T-helper 1 cell treated with Interleukin-12 subunit alpha and Interleukin-12 subunit beta and Interleukin-4 antibody, amounts not matched to agents 30 ng/mL and 1 ng/mL, for 36 hours (primary cell): Measurements from ENCODE around the gene CTBP2. TPM values are rescaled to one million over a fixed set of nuclear protein-coding genes. Genes with fewer than 3 reads are reported as not detected.

Source experiments
- intact Hi-C: fragments of 100-400 bp; cut with micrococcal nuclease; formaldehyde crosslinking; loops from one replicate; pipeline ENCODE4 v1.15.1; 2024
- total RNA-seq: library from RNA; stranded (reverse); gene quantifications from 2 replicates; pipeline ENCODE4 v1.2.3, GENCODE V29; 2022

CTBP2 gene
- total RNA-seq, 1 donor from 2014 or later, result 0.39 TPM

DNA sequence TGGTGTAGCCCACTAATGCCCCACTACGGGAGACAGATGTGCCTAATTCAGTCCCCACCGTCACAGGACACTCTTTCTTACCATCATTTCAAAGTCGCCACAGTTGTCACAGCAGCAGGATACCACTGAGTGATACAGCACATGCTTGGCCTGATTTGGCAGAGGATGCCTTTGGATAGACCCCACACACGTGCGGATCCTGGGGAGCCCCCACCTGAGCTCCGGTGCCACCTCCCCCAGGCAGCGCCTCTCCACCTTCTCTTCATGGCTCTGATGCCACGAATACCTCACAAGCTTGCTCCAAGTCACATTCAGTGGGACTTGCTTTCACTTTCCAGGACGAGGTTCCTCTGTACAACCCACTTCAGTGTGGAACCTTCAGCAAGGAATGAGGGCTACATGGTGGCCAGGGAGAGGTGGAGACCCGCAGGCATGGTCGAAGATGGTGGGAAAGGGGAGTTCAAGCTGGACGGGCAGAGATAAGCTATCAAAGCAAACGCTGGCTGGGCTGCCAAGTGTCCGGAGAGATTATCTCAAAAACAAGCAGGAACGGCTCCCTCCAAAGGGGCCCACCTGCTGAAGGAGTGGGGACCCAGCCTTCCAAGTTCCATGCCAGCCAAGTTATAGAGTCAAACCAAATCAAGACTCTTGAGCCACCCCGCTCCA, 111.0 kb downstream of the CTBP2 start:
- intact Hi-C loops, result loop anchor here (2.0 kb wide), 1 partner anchor 293 kb away; no protein-coding TSS in a partner anchor

DNA sequence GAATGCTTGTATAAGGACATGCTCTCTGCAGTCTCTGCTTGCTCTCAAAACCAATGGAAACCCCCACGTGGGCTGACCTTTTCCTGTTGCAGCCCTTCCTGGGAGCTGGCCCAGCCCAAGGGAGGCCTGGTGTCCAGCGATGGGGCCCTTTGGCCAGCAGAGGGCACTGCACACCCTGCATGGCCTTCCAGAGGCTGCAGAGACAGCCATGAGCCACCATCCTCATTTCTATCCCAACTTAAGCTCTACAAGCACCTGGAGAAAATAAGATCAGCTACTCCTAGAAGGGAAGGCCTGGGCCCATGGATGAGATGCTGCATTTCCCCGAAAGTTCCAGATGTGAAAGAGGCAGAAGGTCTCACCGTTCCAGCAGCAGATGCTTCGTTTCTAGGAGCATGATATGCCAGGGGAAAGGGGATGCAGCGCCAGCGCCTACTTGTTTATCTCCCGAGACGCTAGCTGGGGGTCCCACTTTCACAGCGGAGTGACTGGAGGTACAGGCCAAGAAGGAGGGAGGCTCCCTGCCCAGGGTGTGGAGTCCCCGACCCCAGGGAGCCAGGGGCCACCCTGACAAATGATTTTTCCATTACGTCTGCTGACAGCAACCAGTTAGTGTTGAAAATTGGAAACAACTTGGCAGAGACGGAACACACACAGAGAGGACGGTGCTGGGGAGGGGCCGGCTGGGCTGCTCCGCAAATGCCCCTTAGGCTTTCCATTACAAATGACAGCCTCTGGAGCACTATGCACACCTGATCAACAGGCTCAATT, 112.1 kb downstream of the CTBP2 start:
- intact Hi-C loops, result loop anchor here (2.0 kb wide), 1 partner anchor 295 kb away; no protein-coding TSS in a partner anchor

DNA sequence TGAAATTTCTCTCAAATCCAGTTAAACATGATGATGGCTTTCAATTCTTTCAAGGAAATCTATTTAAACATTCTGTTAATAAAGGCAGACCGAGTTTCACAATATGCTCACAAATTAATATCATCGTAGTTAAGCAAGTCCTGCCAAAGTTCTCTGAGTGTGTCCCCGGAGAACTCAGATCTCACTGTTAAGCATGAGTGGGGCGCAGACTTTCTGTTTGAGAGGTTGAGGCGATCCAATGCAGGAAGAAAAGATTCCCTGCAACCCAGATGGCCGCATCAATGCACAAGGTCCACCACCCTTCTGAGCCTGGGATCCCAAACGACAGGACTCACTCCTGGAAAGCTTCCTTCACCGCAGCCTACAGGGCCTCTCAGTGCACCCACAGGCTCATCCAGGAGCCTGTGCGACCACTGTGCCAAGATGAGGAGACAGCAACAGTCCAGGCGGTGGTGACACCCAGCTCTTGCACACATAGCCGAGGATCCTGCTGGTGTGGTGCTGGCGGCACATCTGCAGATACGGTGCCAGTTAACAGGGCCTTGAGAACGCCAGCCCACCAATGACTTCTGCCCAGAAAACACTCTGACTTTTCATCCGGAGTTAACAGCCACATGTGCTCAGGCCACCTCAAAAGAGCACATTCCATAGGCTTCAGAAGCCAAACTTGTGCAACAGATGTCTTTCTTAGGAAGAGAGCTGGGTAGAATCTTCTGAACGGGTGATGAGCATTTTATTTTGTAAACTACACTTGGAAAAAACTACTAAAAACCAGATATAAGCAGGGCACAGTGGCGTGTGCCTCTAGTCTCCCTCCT, 116.3 kb downstream of the CTBP2 start:
- intact Hi-C loops, result no loop called here

DNA sequence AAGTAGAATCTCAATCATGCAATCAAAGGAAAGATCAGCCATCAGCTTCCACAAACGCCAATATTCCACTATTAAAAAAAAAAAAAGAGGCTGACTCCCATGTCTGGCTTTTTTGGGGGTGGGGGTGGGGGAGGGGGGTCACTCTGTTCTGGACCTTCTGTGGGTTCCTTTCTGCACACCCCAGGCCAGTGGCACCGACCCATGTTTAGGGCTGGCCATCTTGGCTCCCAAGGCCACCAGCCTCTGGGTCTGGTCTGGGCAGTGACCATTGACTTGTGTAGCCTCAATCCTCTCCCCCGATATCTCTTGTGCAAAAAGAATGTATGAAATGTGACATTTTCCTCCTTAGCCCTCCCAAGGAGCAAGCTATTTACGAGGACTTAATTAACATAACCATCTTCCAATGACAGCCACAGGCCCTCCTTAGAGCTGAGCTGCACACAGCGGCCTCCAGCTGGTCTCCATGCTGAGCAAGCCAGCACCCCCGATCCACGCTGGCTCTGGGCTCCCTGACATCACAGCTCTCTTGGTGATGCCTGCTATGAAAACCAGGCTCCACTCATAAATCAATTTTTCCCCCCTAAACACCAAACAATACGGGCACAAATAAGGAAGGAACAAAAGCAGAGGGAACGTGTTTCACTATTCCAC, 118.4 kb downstream of the CTBP2 start:
- intact Hi-C loops, result no loop called here

- intact Hi-C loops, result no loop called here
Measured at GRCh38 chr10:125039354-125039769, 121.0 kb downstream of the CTBP2 start.

GRCh38 chr10:125038637-125039036, 121.7 kb downstream of the CTBP2 start:
- intact Hi-C loops, result no loop called here

DNA sequence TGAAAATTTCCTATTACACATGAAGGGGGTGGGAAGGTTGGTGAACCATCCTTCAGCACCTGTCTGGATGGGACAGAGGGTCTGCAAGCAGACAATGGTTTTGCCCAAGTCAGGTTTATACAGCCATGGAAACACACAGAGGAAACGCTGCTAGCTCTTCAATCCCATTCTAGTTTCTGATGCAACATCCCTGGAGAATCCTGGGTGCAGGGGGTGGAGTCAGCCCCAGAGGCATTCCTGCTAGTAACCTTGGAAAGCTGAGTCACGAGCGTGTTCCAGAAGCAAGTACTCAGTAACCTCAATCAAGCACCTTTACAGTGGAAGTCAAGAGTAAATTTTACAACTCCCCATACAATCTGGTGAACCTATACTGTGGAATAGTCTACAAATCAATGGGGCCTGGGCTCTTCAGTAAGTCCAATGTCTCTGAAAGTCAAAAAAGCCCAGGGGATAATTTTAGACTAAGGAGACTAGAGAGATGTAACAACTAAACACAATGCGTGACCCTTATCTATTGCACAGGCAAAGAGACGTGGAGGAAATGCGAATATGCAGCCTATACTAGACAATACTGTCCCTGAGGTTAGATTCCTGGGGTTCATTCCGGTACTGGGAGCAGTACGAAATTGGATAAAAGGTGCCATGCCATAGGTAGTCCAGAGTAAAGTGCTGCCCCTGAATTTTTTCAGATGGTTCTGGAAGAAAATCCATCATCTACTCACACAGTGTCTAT, 123.1 kb downstream of the CTBP2 start:
- intact Hi-C loops, result no loop called here

DNA sequence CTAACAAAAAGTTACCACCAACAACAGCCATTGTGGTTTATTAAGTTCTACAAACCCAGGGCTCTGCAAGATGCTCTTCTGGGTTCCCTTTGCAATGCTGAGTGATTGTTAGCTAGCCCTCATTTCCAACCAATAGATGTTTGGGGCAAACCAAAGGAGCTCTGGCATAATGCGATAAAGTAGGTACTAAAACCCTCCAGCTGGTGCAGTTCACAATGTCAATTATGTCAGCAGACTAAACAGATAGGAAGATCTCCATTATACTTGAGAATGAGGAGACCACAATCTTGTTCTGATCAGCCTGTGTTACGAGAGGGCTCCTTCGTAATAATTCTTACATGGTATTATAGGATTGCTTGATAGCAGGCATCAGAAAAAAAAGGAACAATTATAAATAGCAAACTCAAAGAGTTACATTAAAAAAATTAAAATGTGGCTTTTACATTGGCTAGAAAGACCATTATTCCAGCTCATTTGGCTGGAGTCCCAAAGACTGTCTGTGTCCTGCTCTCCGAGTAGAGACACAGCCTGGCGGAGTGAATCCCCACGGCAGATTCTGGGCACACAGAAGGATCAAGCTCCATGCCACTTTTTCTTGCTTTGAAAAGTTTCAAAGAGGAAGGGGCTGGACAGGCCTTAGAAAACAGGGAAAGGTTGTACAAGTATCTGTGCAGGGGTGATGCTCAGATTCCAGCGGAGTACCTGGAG, 124.6 kb downstream of the CTBP2 start:
- intact Hi-C loops, result no loop called here

- intact Hi-C loops, result no loop called here
Measured at GRCh38 chr10:125035136-125035535, 125.2 kb downstream of the CTBP2 start.

- intact Hi-C loops, result no loop called here
Measured at GRCh38 chr10:125034675-125035074, 125.7 kb downstream of the CTBP2 start.

GRCh38 chr10:125033146-125033924, 127.0 kb downstream of the CTBP2 start:
- intact Hi-C loops, result no loop called here

DNA sequence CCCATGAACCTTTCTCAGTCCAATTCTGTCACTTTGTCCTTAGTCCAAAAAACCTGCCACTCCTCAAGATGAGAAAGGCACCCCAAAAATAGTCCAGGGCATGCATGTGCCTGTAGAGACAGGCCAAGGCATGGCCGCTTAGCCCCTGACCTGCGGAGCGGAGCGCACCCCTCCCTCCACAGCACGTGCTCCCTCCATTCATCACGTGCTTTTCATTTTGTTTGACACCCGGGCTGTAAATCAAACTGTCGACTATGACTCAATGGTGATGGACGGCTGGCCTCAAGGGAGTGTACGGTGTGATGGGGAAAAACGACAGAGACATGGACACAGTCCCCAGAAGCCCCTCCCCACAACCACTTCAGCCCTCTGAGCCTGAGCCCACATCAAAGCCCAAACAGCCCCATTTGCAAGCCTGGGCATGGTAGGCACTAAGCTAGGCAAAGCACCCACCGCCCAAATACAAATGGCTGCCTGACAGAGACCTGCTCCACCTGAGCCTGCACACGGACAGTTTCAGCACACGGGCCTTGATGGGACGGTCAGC, 127.8 kb downstream of the CTBP2 start:
- intact Hi-C loops, result no loop called here

DNA sequence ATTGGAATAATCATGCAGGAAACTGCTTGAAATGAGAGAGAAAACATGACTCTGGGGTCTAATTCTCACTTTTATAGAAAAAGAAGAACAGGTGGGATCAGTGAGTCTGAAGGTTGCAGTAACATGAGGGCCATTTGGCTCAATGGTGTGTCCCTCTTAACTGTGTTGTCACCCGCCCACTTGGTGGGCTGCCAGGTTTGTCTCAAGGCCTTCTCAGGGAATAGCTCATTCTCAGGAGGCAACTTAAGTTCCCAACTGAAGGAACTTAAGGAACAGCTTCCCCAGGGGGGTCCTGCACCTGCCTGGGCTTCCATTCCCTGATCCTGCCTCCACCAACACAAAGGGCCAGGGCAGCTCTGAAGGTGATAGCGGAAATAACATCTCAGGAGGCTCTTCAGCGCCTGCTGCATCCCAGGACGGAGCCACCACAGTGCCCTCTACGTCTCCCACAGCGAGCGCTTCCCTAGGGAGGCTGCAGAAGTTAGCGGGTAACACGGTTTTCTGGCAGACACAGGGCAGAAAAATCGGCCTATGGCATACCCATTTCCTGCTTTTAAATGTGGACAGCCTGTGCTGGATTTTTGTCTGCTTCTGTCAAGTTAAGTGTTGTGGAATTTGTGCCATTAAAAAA, 129.7 kb downstream of the CTBP2 start:
- intact Hi-C loops, result no loop called here

GRCh38 chr10:125029584-125030242, 130.7 kb downstream of the CTBP2 start:
- intact Hi-C loops, result no loop called here

DNA sequence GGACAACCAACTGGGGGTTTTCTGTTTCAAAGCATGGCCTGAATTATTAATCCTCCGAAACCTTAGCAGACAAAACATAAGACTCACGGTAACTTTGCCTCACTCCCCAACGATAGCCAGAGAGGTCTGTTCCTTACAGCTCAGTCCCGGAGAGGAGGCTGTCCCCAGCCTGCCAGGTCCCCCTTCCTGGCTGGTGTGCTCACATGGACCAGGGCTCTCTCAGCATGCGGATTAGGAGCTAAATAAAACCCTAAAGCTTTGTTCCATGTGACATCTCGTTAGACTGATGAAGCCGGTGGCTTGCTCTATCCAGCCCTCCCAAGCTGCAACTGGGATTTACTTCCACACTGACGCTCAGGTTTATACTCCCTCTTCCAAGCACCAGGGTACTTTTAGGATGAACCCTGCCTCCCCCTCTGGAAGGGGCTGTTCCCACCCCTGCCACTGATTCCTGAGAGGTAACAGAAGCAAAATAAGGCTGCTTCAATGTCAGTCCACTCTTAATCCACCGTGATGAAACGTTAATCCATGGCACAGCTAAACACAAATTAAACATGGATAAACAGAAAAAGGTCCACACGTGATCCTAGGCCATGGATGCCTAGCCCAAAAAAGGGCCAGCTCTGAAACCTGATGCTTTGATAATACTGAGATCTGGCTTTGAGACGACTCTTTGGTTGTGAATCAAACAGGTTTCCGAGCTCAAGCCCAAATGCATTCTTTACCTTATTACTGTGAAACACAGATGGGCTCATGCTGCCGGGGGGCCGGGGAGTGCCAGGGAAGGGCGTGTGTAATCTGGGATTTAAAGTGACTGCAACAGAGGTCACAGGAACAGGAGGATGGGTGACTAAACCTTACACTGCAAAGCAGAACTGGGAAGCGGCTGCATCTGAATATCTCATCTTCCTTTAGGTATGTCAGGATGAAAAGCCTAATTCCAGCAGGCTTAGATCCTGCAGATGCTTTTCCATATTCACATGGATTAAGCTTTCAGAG, 132.2 kb downstream of the CTBP2 start:
- intact Hi-C loops, result no loop called here

GRCh38 chr10:125026974-125027735, 133.2 kb downstream of the CTBP2 start:
- intact Hi-C loops, result no loop called here
